WTC11 (cell line): Measurements from ENCODE around the gene FAM76B. TPM values are rescaled to one million over a fixed set of nuclear protein-coding genes. Genes with fewer than 3 reads are reported as not detected.

Experiments
- ATAC-seq: fragments of 200-7000 bp; cut with Tn5 transposase; 2 replicates; pipeline ENCODE4 v1.10.0; 2021; ENCODE audit warnings: mild to moderate bottlenecking, moderate library complexity
- CTCF ChIA-PET: fragments of 300-600 bp; sonication (Branson Sonifier 250); formaldehyde crosslinking; loops from one replicate; lab custom pipeline; 2021; ENCODE audit warnings: antibody characterized with exemption; lab: Charles Lee
- POLR2A ChIA-PET: fragments of 350-600 bp; sonication (Branson Sonifier 250); formaldehyde crosslinking; loops from one replicate; lab custom pipeline; 2021; ENCODE audit warnings: antibody characterized with exemption; lab: Charles Lee
- DNase-seq: peaks from one replicate; pipeline ENCODE4 v3.0.0; 2021; ENCODE audit warnings: low spot score
- H3K27ac Mint-ChIP-seq: 2 replicates; pipeline ENCODE4 v1.8.0; 2021; ENCODE audit warnings: mixed read lengths
- H3K27me3 Mint-ChIP-seq: 2 replicates; pipeline ENCODE4 v1.8.0; 2021; ENCODE audit warnings: low read depth, mild to moderate bottlenecking, moderate library complexity, mixed read lengths
- H3K36me3 Mint-ChIP-seq: 2 replicates; pipeline ENCODE4 v1.8.0; 2021; ENCODE audit warnings: mixed read lengths
- H3K4me1 Mint-ChIP-seq: 2 replicates; pipeline ENCODE4 v1.8.0; 2022; ENCODE audit warnings: mixed read lengths
- H3K4me3 Mint-ChIP-seq: 2 replicates; pipeline ENCODE4 v1.8.0; 2021; ENCODE audit warnings: mild to moderate bottlenecking, moderate library complexity, mixed read lengths
- H3K9me3 Mint-ChIP-seq: 2 replicates; pipeline ENCODE4 v1.8.0; 2021; ENCODE audit warnings: mixed read lengths
- CREM ChIP-seq: sonication (generic); formaldehyde crosslinking; IDR thresholded peaks from 2 replicates; pipeline ENCODE4 v1.8.1; 2022; ENCODE audit warnings: mild to moderate bottlenecking, missing genetic modification reagents, moderate library complexity
- GTF2I ChIP-seq: fragments of 250-450 bp; sonication (Bioruptor Pico); conservative IDR thresholded peaks from 2 replicates; pipeline ENCODE4 v1.4.0; 2021; ENCODE audit warnings: mild to moderate bottlenecking
- HMGA2 ChIP-seq: fragments of 250-450 bp; sonication (Bioruptor Pico); IDR thresholded peaks from 2 replicates; pipeline ENCODE4 v1.4.0; 2021; ENCODE audit warnings: mild to moderate bottlenecking, moderate library complexity
- JUN ChIP-seq: sonication (generic); formaldehyde crosslinking; IDR thresholded peaks from 2 replicates; pipeline ENCODE4 v1.8.0; 2023; ENCODE audit warnings: mild to moderate bottlenecking, missing genetic modification reagents
- NFATC4 ChIP-seq: fragments of 250-450 bp; sonication (Bioruptor Pico); IDR thresholded peaks from 2 replicates; pipeline ENCODE4 v1.9.0; 2021; ENCODE audit warnings: mild to moderate bottlenecking
- NR1H2 ChIP-seq: sonication (generic); formaldehyde crosslinking; IDR thresholded peaks from 2 replicates; pipeline ENCODE4 v1.9.0; 2021; ENCODE audit warnings: mild to moderate bottlenecking, moderate library complexity, missing genetic modification reagents
- NR3C1 ChIP-seq: sonication (generic); formaldehyde crosslinking; conservative IDR thresholded peaks from 2 replicates; pipeline ENCODE4 v1.8.1; 2023; ENCODE audit warnings: low read depth, mild to moderate bottlenecking, missing genetic modification reagents
- OVOL2 ChIP-seq: fragments of 250-450 bp; sonication (Bioruptor Pico); IDR thresholded peaks from 2 replicates; pipeline ENCODE4 v1.9.0; 2021; ENCODE audit warnings: mild to moderate bottlenecking, borderline replicate concordance
- SP1 ChIP-seq: sonication (generic); formaldehyde crosslinking; conservative IDR thresholded peaks from 2 replicates; pipeline ENCODE4 v1.8.1; 2022; ENCODE audit warnings: missing genetic modification reagents
- ZNF219 ChIP-seq: sonication (generic); formaldehyde crosslinking; IDR thresholded peaks from 2 replicates; pipeline ENCODE4 v1.8.0; 2023; ENCODE audit warnings: missing genetic modification reagents, mild to moderate bottlenecking, borderline replicate concordance
- ZNF317 ChIP-seq: sonication (generic); formaldehyde crosslinking; IDR thresholded peaks from 2 replicates; pipeline ENCODE4 v1.8.1; 2023; ENCODE audit warnings: low read depth, mild to moderate bottlenecking, moderate library complexity, missing genetic modification reagents, borderline replicate concordance
- ZNF423 ChIP-seq: fragments of 250-450 bp; sonication (Bioruptor Pico); IDR thresholded peaks from 2 replicates; pipeline ENCODE4 v2.1.2; 2022; ENCODE audit warnings: mild to moderate bottlenecking, moderate library complexity
- total RNA-seq: library from RNA; stranded (reverse); gene quantifications from 3 replicates; pipeline ENCODE4 v1.2.3, GENCODE V29; 2021
- TF ChIP-seq, protein P1 (sequence below): fragments of 250-450 bp; sonication (Bioruptor Pico); conservative IDR thresholded peaks from 2 replicates; pipeline ENCODE4 v1.9.0; 2021; ENCODE audit warnings: mild to moderate bottlenecking
- TF ChIP-seq, protein P2 (sequence below): sonication (generic); formaldehyde crosslinking; IDR thresholded peaks from 2 replicates; pipeline ENCODE4 v1.8.0; 2022; ENCODE audit warnings: mild to moderate bottlenecking, missing genetic modification reagents
- TF ChIP-seq, protein P3 (sequence below): sonication (generic); formaldehyde crosslinking; IDR thresholded peaks from 2 replicates; pipeline ENCODE4 v1.8.1; 2023; ENCODE audit warnings: mild to moderate bottlenecking, missing genetic modification reagents, moderate library complexity
- TF ChIP-seq, protein P4 (sequence below): sonication (generic); formaldehyde crosslinking; IDR thresholded peaks from 2 replicates; pipeline ENCODE4 v1.8.1; 2023; ENCODE audit warnings: mild to moderate bottlenecking, missing genetic modification reagents
- TF ChIP-seq, protein P5 (sequence below): sonication (generic); formaldehyde crosslinking; IDR thresholded peaks from 2 replicates; pipeline ENCODE4 v1.8.0; 2023; ENCODE audit warnings: missing genetic modification reagents, mild to moderate bottlenecking, borderline replicate concordance
- TF ChIP-seq, protein P6 (sequence below): sonication (generic); formaldehyde crosslinking; IDR thresholded peaks from 2 replicates; pipeline ENCODE4 v1.8.0; 2022; ENCODE audit warnings: missing genetic modification reagents

The FAM76B gene
- total RNA-seq, 1 experiment from 2014 or later, result 30.0 TPM

DNA sequence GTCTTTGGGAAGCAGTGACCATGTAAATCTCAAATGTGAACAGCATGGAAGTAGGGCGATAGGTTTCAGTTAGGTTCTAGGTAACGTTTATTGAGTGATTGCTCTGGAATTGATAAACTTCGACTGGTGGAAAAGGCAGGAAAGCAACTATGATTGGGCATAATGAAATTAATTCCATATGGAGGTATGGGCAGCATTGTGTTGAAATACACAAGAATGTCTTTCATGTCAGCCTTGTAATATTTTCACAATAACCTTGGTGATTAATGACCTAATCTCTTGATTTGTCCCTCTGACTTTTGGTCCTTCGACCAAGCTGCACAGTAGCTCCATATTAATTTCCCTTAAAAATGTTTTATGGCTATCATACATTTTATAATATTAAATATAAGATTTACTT, 3.5 kb upstream of the FAM76B start:
- Mint-ChIP-seq H3K9me3 (no peaks in the 10 kb centered on the region), H3K36me3 (peaks cover 4% of the 10 kb centered on the region), H3K27ac (no peak overlapping the region)
- DNase-seq, result no peak
- ATAC-seq, result no peak
- TF ChIP-seq GTF2I (no peak), ZNF317 (CRISPR knock-in tag) (no peak), CREM (CRISPR knock-in tag) (no peak), ZNF423 (no peak), ZNF219 (CRISPR knock-in tag) (no peak), NR3C1 (CRISPR knock-in tag) (no peak), NR1H2 (CRISPR knock-in tag) (no peak), HMGA2 (CRISPR knock-in tag) (no peak), SP1 (CRISPR knock-in tag) (no peak), OVOL2 (no peak), JUN (CRISPR knock-in tag) (no peak), NFATC4 (CRISPR knock-in tag) (no peak)
- TF ChIP-seq, protein P1, sequence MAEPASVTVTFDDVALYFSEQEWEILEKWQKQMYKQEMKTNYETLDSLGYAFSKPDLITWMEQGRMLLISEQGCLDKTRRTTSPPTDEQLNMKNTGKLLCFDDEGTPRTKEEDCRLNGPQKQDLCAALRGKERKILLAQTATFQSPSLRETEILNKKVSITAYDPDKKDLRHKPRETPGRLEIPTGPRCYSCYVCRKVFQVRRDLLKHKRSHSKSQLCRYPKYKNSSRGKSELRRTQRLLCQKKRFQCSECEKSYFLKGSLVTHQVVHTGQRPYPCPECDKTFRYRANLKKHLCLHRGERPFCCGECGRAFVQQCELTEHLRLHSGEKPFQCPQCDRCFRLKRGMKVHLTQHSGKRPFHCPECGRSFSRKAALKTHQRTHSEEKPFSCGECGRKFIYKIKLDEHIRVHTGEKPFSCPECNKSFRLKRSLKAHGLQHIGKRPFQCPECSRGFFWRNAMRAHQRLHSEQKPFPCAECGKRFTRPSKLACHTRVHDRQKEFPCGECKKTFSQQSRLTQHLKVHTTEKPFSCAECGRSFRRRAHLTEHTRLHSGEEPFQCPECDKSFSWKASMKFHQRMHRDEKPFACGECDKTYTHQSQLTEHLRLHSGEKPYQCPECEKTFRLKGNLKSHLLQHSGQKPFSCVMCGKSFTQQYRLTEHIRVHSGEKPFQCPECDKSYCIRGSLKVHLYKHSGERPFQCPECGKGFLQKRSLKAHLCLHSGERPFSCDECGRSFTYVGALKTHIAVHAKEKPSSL (CRISPR knock-in tag), result no peak
- TF ChIP-seq, protein P2, sequence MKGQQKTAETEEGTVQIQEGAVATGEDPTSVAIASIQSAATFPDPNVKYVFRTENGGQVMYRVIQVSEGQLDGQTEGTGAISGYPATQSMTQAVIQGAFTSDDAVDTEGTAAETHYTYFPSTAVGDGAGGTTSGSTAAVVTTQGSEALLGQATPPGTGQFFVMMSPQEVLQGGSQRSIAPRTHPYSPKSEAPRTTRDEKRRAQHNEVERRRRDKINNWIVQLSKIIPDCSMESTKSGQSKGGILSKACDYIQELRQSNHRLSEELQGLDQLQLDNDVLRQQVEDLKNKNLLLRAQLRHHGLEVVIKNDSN (CRISPR knock-in tag), result no peak
- TF ChIP-seq, protein P3, sequence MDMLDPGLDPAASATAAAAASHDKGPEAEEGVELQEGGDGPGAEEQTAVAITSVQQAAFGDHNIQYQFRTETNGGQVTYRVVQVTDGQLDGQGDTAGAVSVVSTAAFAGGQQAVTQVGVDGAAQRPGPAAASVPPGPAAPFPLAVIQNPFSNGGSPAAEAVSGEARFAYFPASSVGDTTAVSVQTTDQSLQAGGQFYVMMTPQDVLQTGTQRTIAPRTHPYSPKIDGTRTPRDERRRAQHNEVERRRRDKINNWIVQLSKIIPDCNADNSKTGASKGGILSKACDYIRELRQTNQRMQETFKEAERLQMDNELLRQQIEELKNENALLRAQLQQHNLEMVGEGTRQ (CRISPR knock-in tag), result no peak
- TF ChIP-seq, protein P4, sequence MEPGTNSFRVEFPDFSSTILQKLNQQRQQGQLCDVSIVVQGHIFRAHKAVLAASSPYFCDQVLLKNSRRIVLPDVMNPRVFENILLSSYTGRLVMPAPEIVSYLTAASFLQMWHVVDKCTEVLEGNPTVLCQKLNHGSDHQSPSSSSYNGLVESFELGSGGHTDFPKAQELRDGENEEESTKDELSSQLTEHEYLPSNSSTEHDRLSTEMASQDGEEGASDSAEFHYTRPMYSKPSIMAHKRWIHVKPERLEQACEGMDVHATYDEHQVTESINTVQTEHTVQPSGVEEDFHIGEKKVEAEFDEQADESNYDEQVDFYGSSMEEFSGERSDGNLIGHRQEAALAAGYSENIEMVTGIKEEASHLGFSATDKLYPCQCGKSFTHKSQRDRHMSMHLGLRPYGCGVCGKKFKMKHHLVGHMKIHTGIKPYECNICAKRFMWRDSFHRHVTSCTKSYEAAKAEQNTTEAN (CRISPR knock-in tag), result no peak
- TF ChIP-seq, protein P5, sequence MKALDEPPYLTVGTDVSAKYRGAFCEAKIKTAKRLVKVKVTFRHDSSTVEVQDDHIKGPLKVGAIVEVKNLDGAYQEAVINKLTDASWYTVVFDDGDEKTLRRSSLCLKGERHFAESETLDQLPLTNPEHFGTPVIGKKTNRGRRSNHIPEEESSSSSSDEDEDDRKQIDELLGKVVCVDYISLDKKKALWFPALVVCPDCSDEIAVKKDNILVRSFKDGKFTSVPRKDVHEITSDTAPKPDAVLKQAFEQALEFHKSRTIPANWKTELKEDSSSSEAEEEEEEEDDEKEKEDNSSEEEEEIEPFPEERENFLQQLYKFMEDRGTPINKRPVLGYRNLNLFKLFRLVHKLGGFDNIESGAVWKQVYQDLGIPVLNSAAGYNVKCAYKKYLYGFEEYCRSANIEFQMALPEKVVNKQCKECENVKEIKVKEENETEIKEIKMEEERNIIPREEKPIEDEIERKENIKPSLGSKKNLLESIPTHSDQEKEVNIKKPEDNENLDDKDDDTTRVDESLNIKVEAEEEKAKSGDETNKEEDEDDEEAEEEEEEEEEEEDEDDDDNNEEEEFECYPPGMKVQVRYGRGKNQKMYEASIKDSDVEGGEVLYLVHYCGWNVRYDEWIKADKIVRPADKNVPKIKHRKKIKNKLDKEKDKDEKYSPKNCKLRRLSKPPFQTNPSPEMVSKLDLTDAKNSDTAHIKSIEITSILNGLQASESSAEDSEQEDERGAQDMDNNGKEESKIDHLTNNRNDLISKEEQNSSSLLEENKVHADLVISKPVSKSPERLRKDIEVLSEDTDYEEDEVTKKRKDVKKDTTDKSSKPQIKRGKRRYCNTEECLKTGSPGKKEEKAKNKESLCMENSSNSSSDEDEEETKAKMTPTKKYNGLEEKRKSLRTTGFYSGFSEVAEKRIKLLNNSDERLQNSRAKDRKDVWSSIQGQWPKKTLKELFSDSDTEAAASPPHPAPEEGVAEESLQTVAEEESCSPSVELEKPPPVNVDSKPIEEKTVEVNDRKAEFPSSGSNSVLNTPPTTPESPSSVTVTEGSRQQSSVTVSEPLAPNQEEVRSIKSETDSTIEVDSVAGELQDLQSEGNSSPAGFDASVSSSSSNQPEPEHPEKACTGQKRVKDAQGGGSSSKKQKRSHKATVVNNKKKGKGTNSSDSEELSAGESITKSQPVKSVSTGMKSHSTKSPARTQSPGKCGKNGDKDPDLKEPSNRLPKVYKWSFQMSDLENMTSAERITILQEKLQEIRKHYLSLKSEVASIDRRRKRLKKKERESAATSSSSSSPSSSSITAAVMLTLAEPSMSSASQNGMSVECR, result no peak
- TF ChIP-seq, protein P6, sequence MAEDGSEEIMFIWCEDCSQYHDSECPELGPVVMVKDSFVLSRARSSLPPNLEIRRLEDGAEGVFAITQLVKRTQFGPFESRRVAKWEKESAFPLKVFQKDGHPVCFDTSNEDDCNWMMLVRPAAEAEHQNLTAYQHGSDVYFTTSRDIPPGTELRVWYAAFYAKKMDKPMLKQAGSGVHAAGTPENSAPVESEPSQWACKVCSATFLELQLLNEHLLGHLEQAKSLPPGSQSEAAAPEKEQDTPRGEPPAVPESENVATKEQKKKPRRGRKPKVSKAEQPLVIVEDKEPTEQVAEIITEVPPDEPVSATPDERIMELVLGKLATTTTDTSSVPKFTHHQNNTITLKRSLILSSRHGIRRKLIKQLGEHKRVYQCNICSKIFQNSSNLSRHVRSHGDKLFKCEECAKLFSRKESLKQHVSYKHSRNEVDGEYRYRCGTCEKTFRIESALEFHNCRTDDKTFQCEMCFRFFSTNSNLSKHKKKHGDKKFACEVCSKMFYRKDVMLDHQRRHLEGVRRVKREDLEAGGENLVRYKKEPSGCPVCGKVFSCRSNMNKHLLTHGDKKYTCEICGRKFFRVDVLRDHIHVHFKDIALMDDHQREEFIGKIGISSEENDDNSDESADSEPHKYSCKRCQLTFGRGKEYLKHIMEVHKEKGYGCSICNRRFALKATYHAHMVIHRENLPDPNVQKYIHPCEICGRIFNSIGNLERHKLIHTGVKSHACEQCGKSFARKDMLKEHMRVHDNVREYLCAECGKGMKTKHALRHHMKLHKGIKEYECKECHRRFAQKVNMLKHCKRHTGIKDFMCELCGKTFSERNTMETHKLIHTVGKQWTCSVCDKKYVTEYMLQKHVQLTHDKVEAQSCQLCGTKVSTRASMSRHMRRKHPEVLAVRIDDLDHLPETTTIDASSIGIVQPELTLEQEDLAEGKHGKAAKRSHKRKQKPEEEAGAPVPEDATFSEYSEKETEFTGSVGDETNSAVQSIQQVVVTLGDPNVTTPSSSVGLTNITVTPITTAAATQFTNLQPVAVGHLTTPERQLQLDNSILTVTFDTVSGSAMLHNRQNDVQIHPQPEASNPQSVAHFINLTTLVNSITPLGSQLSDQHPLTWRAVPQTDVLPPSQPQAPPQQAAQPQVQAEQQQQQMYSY (CRISPR knock-in tag), result no peak
- TF ChIP-seq, all 79 proteins: peak for 0
- H3K27me3 Mint-ChIP-seq, result no peaks in the 10 kb centered on the region
- H3K4me1 Mint-ChIP-seq, result peaks cover 30% of the 10 kb centered on the region
- H3K4me3 Mint-ChIP-seq, result no peak overlapping the region
- CTCF ChIA-PET, result interaction anchor here (1.1 kb wide), 1 partner anchor 43 kb away, joined by 4 read pairs; no protein-coding TSS in a partner anchor
- POLR2A ChIA-PET, result no interaction called here
